Measurements from ENCODE around the gene UBA5. TPM values are rescaled to one million over a fixed set of nuclear protein-coding genes. Genes with fewer than 3 reads are reported as not detected.

Gene UBA5
- total RNA-seq, 2 experiments from 2014 or later: 35.4 to 39.2 TPM

GRCh38 chr3:132642539-132642847 lies 17.6 kb upstream of the UBA5 start:
- H3K27ac ChIP-seq (ENCODE audit: low read depth in 1 of 2, low read length in 2 of 2): no peak overlapping the region
- TF ChIP-seq CTCF (IDR thresholded peaks at IDR 0.05): peak; percentile 43
- CTCF ChIA-PET: interaction anchor here (0.6 to 2.0 kb wide), 6 partner anchors 16 to 290 kb away, joined by 3 to 11 read pairs (median 4); no protein-coding TSS in a partner anchor
- intact Hi-C loops (cut with DNase I, micrococcal nuclease): loop anchor here (1.0 to 2.0 kb wide), 4 partner anchors 106 to 292 kb away; no protein-coding TSS in a partner anchor
- no peak overlapping the region for H3K27ac Mint-ChIP-seq
- H3K9me3 Mint-ChIP-seq: no peaks in the 10 kb centered on the region
- H3K36me3 Mint-ChIP-seq (ENCODE audit: low read depth): peaks cover 34% of the 10 kb centered on the region
- peaks cover 20% of the 10 kb centered on the region for H3K36me3 ChIP-seq (ENCODE audit: insufficient read depth, low read length)
- POLR2A ChIA-PET: interaction anchor here (0.9 kb wide), 1 partner anchor 19 kb away, joined by 3 read pairs; no protein-coding TSS in a partner anchor
- no peak overlapping the region for H3K4me3 Mint-ChIP-seq
- no peak for DNase-seq
- no peaks in the 10 kb centered on the region for H3K27me3 ChIP-seq (ENCODE audit: control insufficient read depth in 1 of 2, insufficient read depth in 2 of 2, low read length in 2 of 2)
- no peak overlapping the region for H3K4me3 ChIP-seq (ENCODE audit: low read length)
- no peaks in the 10 kb centered on the region for H3K4me1 ChIP-seq (ENCODE audit: insufficient read depth, low read length)
- H3K4me1 Mint-ChIP-seq (ENCODE audit: low read depth): no peaks in the 10 kb centered on the region
- H3K9me3 ChIP-seq (ENCODE audit: control insufficient read depth in 1 of 2, insufficient read depth in 1 of 2, low read length in 2 of 2): no peaks in the 10 kb centered on the region
- H3K27me3 Mint-ChIP-seq: no peaks in the 10 kb centered on the region
- no peak for ATAC-seq (ENCODE audit: poor library complexity)

GRCh38 chr3:132643366-132643765 lies 16.8 kb upstream of the UBA5 start:
- no peaks in the 10 kb centered on the region for H3K9me3 ChIP-seq (ENCODE audit: control insufficient read depth in 1 of 2, insufficient read depth in 1 of 2, low read length in 2 of 2)
- Mint-ChIP-seq H3K27ac (no peak overlapping the region), H3K27me3 (no peaks in the 10 kb centered on the region), H3K9me3 (no peaks in the 10 kb centered on the region), H3K4me3 (no peak overlapping the region), H3K4me1 (ENCODE audit: low read depth) (peaks cover 3% of the 10 kb centered on the region), H3K36me3 (ENCODE audit: low read depth) (peaks cover 25% of the 10 kb centered on the region)
- ATAC-seq (ENCODE audit: poor library complexity) (no peak), DNase-seq (no peak)
- H3K4me3 ChIP-seq (ENCODE audit: low read length): no peak overlapping the region
- CTCF ChIA-PET: interaction anchor here (0.6 to 1.5 kb wide), 2 partner anchors 18 to 23 kb away, joined by 3 read pairs; no protein-coding TSS in a partner anchor
- no peaks in the 10 kb centered on the region for H3K27me3 ChIP-seq (ENCODE audit: control insufficient read depth in 1 of 2, insufficient read depth in 2 of 2, low read length in 2 of 2)
- no peaks in the 10 kb centered on the region for H3K4me1 ChIP-seq (ENCODE audit: insufficient read depth, low read length)
- POLR2A ChIA-PET: no interaction called here
- intact Hi-C loops (cut with DNase I, micrococcal nuclease): loop anchor here in 1 of 2 experiments (2.0 kb wide), 2 partner anchors 109 to 293 kb away; no protein-coding TSS in a partner anchor
- peaks cover 16% of the 10 kb centered on the region for H3K36me3 ChIP-seq (ENCODE audit: insufficient read depth, low read length)
- no peak for TF ChIP-seq CTCF (IDR thresholded peaks at IDR 0.05)
- no peak overlapping the region for H3K27ac ChIP-seq (ENCODE audit: low read depth in 1 of 2, low read length in 2 of 2)

- no peak for DNase-seq
- no peaks in the 10 kb centered on the region for H3K27me3 ChIP-seq (ENCODE audit: control insufficient read depth in 1 of 2, insufficient read depth in 2 of 2, low read length in 2 of 2)
- no peak for ATAC-seq (ENCODE audit: poor library complexity)
- H3K9me3 Mint-ChIP-seq: no peaks in the 10 kb centered on the region
- TF ChIP-seq CTCF (IDR thresholded peaks at IDR 0.05): no peak
- no peak overlapping the region for H3K27ac Mint-ChIP-seq
- no peak overlapping the region for H3K4me3 ChIP-seq (ENCODE audit: low read length)
- ChIA-PET CTCF (interaction anchor here (0.7 kb wide), 1 partner anchor 19 kb away, joined by 3 read pairs; no protein-coding TSS in a partner anchor), POLR2A (no interaction called here)
- intact Hi-C loops (cut with DNase I, micrococcal nuclease): no loop called here
- peaks cover 3% of the 10 kb centered on the region for H3K4me1 Mint-ChIP-seq (ENCODE audit: low read depth)
- no peak overlapping the region for H3K4me3 Mint-ChIP-seq
- no peaks in the 10 kb centered on the region for H3K4me1 ChIP-seq (ENCODE audit: insufficient read depth, low read length)
- H3K9me3 ChIP-seq (ENCODE audit: control insufficient read depth in 1 of 2, insufficient read depth in 1 of 2, low read length in 2 of 2): no peaks in the 10 kb centered on the region
- H3K36me3 Mint-ChIP-seq (ENCODE audit: low read depth): peaks cover 8% of the 10 kb centered on the region
- no peaks in the 10 kb centered on the region for H3K27me3 Mint-ChIP-seq
- peaks cover 8% of the 10 kb centered on the region for H3K36me3 ChIP-seq (ENCODE audit: insufficient read depth, low read length)
- H3K27ac ChIP-seq (ENCODE audit: low read depth in 1 of 2, low read length in 2 of 2): no peak overlapping the region
Measured at GRCh38 chr3:132645058-132645457, 15.1 kb upstream of the UBA5 start.
